PC-9 (cell line): Measurements from ENCODE around the gene NUDT22.

Experiments used
- CTCF ChIP-seq: fragments of 200-600 bp; sonication (generic); conservative IDR thresholded peaks from 2 replicates; pipeline ENCODE4 v1.6.1; 2017; ENCODE audit warnings: mixed run types, antibody characterized with exemption, mild to moderate bottlenecking, moderate library complexity
- EZH2 ChIP-seq: fragments of 200-600 bp; sonication (generic); IDR thresholded peaks from 2 replicates; pipeline ENCODE4 v1.8.0; 2017; ENCODE audit warnings: antibody characterized with exemption, low read depth

- no peak for TF ChIP-seq CTCF
- no peak for TF ChIP-seq EZH2
These were observed 5.3 kb upstream of the NUDT22 start for GRCh38 chr11:64220798-64221197.
